Right atrium auricular region (tissue), 2 donors: ENCODE data around the gene PRSS2. TPM values are rescaled to one million over a fixed set of nuclear protein-coding genes. Genes with fewer than 3 reads are reported as not detected.

Experiments
- DNase-seq: peaks from one replicate; pipeline ENCODE4 v3.0.0-alpha.2; 2019; ENCODE audit warnings: low spot score
- H3K27ac ChIP-seq, 2 donors: fragments of 200-600 bp; sonication (generic); 1 replicate in 1 of 2; 2 replicates in 1 of 2; pipeline ENCODE4 v1.5.1; 2016 to 2019
- H3K27me3 ChIP-seq, 2 donors: fragments of 200-600 bp; sonication (generic); one replicate each; pipeline versions ENCODE4 v1.5.1 to v1.6.0; 2017 to 2019
- H3K36me3 ChIP-seq: fragments of 200-600 bp; sonication (generic); one replicate; pipeline ENCODE4 v1.5.1; 2016
- H3K4me1 ChIP-seq, 2 donors: fragments of 200-600 bp; sonication (generic); one replicate each; pipeline versions ENCODE4 v1.5.1 to v1.6.0; 2017 to 2019
- H3K4me3 ChIP-seq, 2 donors: fragments of 200-600 bp; sonication (generic); 1 replicate in 1 of 2; 2 replicates in 1 of 2; pipeline ENCODE4 v1.5.1; 2017 to 2019; ENCODE audit warnings: mild to moderate bottlenecking in 1 of 2, moderate library complexity in 1 of 2
- H3K9me3 ChIP-seq, 2 donors: fragments of 200-600 bp; sonication (generic); one replicate each; pipeline ENCODE4 v1.5.1; 2019
- total RNA-seq, 2 donors: library from RNA; depleted of rRNA; stranded (reverse); fragments of >200 nt; gene quantifications; one replicate each; pipeline ENCODE4 v1.1.0, GENCODE V29; 2016
- TF ChIP-seq, protein P1 (sequence below), 2 donors: fragments of 200-600 bp; sonication (generic); IDR thresholded peaks; one replicate each; pipeline ENCODE4 v1.5.1; 2019; ENCODE audit warnings: antibody characterized with exemption in 2 of 2

Gene PRSS2
- total RNA-seq, 2 donors from 2014 or later, result 0.51 TPM; not detected in 1

- H3K27me3 ChIP-seq, result no peaks in the 10 kb centered on the region
Measured at GRCh38 chr7:142807855-142808460, 37.2 kb downstream of the PRSS2 start.

GRCh38 chr7:142808461-142808801, 37.7 kb downstream of the PRSS2 start:
- Histone ChIP-seq H3K27ac (no peak overlapping the region), H3K4me3 (no peak overlapping the region), H3K36me3 (no peaks in the 10 kb centered on the region), H3K4me1 (no peaks in the 10 kb centered on the region), H3K27me3 (no peaks in the 10 kb centered on the region), H3K9me3 (no peaks in the 10 kb centered on the region)
- TF ChIP-seq, protein P1, sequence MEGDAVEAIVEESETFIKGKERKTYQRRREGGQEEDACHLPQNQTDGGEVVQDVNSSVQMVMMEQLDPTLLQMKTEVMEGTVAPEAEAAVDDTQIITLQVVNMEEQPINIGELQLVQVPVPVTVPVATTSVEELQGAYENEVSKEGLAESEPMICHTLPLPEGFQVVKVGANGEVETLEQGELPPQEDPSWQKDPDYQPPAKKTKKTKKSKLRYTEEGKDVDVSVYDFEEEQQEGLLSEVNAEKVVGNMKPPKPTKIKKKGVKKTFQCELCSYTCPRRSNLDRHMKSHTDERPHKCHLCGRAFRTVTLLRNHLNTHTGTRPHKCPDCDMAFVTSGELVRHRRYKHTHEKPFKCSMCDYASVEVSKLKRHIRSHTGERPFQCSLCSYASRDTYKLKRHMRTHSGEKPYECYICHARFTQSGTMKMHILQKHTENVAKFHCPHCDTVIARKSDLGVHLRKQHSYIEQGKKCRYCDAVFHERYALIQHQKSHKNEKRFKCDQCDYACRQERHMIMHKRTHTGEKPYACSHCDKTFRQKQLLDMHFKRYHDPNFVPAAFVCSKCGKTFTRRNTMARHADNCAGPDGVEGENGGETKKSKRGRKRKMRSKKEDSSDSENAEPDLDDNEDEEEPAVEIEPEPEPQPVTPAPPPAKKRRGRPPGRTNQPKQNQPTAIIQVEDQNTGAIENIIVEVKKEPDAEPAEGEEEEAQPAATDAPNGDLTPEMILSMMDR (IDR thresholded peaks at IDR 0.05), result no peak
- DNase-seq, result no peak

More at GRCh38 chr7:142807855-142808460, 37.2 kb downstream of the PRSS2 start:
- no peaks in the 10 kb centered on the region for H3K9me3 ChIP-seq
- TF ChIP-seq, protein P1 (IDR thresholded peaks at IDR 0.05), result no peak
- H3K27ac ChIP-seq, result no peak overlapping the region
- H3K4me3 ChIP-seq, result no peak overlapping the region
- H3K4me1 ChIP-seq, result no peaks in the 10 kb centered on the region
- DNase-seq, result no peak
- no peaks in the 10 kb centered on the region for H3K36me3 ChIP-seq

DNA sequence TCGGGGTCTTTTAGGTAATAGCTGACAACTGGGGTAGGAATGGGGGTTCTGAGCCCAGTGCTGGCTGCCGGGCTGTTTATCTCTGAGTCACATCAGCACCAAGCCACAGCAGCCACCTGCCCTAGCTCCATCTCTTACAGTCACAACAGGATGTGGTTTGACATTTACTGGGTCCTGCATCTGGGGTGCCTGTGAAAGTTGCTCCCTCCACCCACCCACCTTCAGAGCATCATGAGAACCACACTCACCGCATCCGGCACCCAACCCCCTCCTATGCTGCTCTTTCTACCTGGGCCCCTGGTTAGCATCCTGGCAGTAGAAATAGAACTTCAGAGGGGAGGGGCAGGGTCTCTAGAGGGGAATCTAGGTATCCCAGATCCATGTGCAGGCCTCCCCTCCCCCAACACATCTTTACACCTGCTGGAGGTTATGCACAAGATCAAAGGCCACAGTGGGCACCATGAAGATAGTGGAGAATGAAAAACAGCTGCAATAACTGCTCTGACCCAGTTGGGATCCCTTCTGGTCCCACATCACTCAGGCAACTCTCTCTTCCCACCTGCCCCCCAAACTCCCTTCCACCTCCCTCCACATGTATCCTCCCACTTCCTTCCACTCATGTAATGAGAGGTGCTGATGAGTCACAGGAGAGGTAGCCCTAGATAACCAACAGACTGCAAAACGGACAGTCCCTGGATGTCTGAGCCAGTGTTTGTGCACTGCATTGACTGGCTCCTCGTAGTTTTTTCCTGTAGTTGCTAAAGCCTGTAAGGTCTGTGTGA, 38.2 kb downstream of the PRSS2 start:
- no peaks in the 10 kb centered on the region for H3K36me3 ChIP-seq
- no peak overlapping the region for H3K4me3 ChIP-seq
- H3K9me3 ChIP-seq, result no peaks in the 10 kb centered on the region
- DNase-seq, result no peak
- H3K27ac ChIP-seq, result no peak overlapping the region
- no peaks in the 10 kb centered on the region for H3K4me1 ChIP-seq
- TF ChIP-seq, protein P1 (IDR thresholded peaks at IDR 0.05), result no peak
- H3K27me3 ChIP-seq, result no peaks in the 10 kb centered on the region

DNA sequence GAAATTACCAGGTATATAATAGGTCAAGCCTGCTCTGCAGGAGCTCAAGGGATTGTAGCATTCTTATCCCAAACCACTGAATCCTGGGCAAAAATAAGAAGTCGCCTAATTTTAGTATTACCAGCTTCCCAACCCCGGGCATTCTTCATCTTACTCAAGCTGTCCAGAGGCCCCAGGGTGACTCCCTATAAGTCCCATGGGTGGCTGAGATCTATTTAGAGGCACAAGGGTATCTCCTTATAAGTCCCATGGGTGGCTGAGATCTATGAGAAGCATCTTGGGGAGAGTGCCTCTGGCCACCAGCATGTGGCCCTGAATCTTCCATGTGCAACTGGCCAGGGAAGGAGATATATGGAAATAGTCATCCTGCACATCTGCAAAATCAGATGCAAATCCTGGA, 38.9 kb downstream of the PRSS2 start:
- Histone ChIP-seq H3K4me3 (no peak overlapping the region), H3K4me1 (no peaks in the 10 kb centered on the region), H3K27me3 (no peaks in the 10 kb centered on the region), H3K27ac (no peak overlapping the region), H3K9me3 (no peaks in the 10 kb centered on the region), H3K36me3 (no peaks in the 10 kb centered on the region)
- TF ChIP-seq, protein P1 (IDR thresholded peaks at IDR 0.05), result no peak
- no peak for DNase-seq

- no peak overlapping the region for H3K27ac ChIP-seq
- TF ChIP-seq, protein P1 (IDR thresholded peaks at IDR 0.05), result peak in 1 of 2 donors; percentile 70
- H3K9me3 ChIP-seq, result no peaks in the 10 kb centered on the region
- no peaks in the 10 kb centered on the region for H3K27me3 ChIP-seq
- H3K36me3 ChIP-seq, result no peaks in the 10 kb centered on the region
- no peak for DNase-seq
- no peak overlapping the region for H3K4me3 ChIP-seq
- no peaks in the 10 kb centered on the region for H3K4me1 ChIP-seq
Measured at GRCh38 chr7:142811154-142811737, 40.5 kb downstream of the PRSS2 start.
